HepG2 (cell line): ENCODE results near the gene DUSP5. TPM values are rescaled to one million over a fixed set of nuclear protein-coding genes. Genes with fewer than 3 reads are reported as not detected.

Experiments
- ATAC-seq: fragments of 200-7000 bp; cut with Tn5 transposase; 3 replicates; pipeline ENCODE4 v1.9.1; 2020; ENCODE audit warnings: mild to moderate bottlenecking, moderate library complexity
- BruUV-seq: library from RNA; stranded (reverse); fragments of 400-500 nt; replicated peaks from 2 replicates; lab custom pipeline; 2021; lab: Mats Ljungman, UMichigan
- CTCF ChIA-PET: fragments of 300-600 bp; formaldehyde crosslinking; extraction: SDS; loops from one replicate; lab custom pipeline; 2021; ENCODE audit warnings: low total read pairs, inconsistent platforms, low intra/inter-chr PET ratio; lab: Yijun Ruan, JAX
- POLR2A ChIA-PET: fragments of 350-600 bp; sonication (Branson Sonifier 250); formaldehyde crosslinking; loops from one replicate; lab custom pipeline; 2020; ENCODE audit warnings: antibody characterized with exemption, inconsistent platforms; lab: Yijun Ruan, JAX
- DNase-seq: peaks from one replicate; pipeline ENCODE4 v3.0.0-alpha.2; 2015; ENCODE audit warnings: low spot score
- FAIRE-seq: peaks from 3 replicates; lab custom pipeline; 2011; peaks lifted over from hg19 to GRCh38; lab: Jason Lieb, UNC
- H2AFZ ChIP-seq: one replicate; pipeline ENCODE4 v1.6.1; 2011; ENCODE audit warnings: low read length, inconsistent platforms
- H3K27ac ChIP-seq: fragments of 300-600 bp; 3 replicates; pipeline ENCODE4 v1.8.0; 2011; ENCODE audit warnings: mixed run types, mild to moderate bottlenecking, mixed read lengths, low read length, inconsistent platforms; ENCODE audit not compliant: insufficient read depth; ENCODE audit errors: extremely low read length
- H3K27me3 ChIP-seq, 2 experiments: fragments of 200-600 bp in 1 of 2; 2 replicates in 1 of 2; 3 replicates in 1 of 2; pipeline versions ENCODE4 v1.6.0 to v1.8.0; 2011; ENCODE audit warnings: low read length in 2 of 2, mild to moderate bottlenecking in 2 of 2, moderate library complexity in 2 of 2, inconsistent platforms in 1 of 2; ENCODE audit not compliant: insufficient read depth in 2 of 2, control insufficient read depth in 1 of 2
- H3K36me3 ChIP-seq, 2 experiments: fragments of 200-600 bp in 1 of 2; replicated peaks in 1 of 2; 2 replicates in 1 of 2; 3 replicates in 1 of 2; pipeline versions ENCODE4 v1.5.1 to v1.8.0; 2011; ENCODE audit warnings: low read length in 2 of 2, inconsistent platforms in 1 of 2; ENCODE audit not compliant: insufficient read depth in 2 of 2, control insufficient read depth in 1 of 2
- H3K4me1 ChIP-seq: 2 replicates; pipeline ENCODE4 v1.5.1; 2012; ENCODE audit warnings: low read length, inconsistent platforms; ENCODE audit not compliant: insufficient read depth
- H3K4me2 ChIP-seq: 2 replicates; pipeline ENCODE4 v1.6.0; 2011; ENCODE audit warnings: low read depth, low read length, inconsistent platforms
- H3K4me3 ChIP-seq, 3 experiments: fragments of 200-600 bp in 1 of 3; sonication (generic), shearing (Covaris generic) in 1 of 3; replicated peaks in 1 of 3; 2 replicates each; pipeline ENCODE4 v1.5.1; 2011 to 2016; ENCODE audit warnings: low read length in 3 of 3, inconsistent platforms in 2 of 3, low read depth in 2 of 3, mild to moderate bottlenecking in 2 of 3, control low read depth in 1 of 3, mixed read lengths in 1 of 3; ENCODE audit not compliant: insufficient read depth in 1 of 3
- H3K79me2 ChIP-seq: one replicate; pipeline ENCODE4 v1.6.1; 2011; ENCODE audit warnings: low read length, inconsistent platforms; ENCODE audit not compliant: insufficient read depth
- H3K9ac ChIP-seq: 2 replicates; pipeline ENCODE4 v1.6.0; 2011; ENCODE audit warnings: mild to moderate bottlenecking, low read depth, low read length, inconsistent platforms; ENCODE audit not compliant: insufficient read depth
- H3K9me3 ChIP-seq: 2 replicates; pipeline ENCODE4 v1.5.1; 2012; ENCODE audit warnings: mild to moderate bottlenecking, low read length
- H4K20me1 ChIP-seq: 2 replicates; pipeline ENCODE4 v1.6.0; 2011; ENCODE audit warnings: inconsistent platforms, mild to moderate bottlenecking, low read length, moderate library complexity; ENCODE audit not compliant: insufficient read depth
- FOSL1 ChIP-seq: sonication (generic); formaldehyde crosslinking; IDR thresholded peaks from 2 replicates; pipeline ENCODE4 v1.9.0; 2021; ENCODE audit warnings: missing genetic modification reagents, borderline replicate concordance
- KDM5A ChIP-seq: fragments of 200-600 bp; sonication (generic); IDR thresholded peaks from 2 replicates; pipeline ENCODE4 v1.7.0; 2018; ENCODE audit warnings: antibody characterized with exemption, mild to moderate bottlenecking, low read length, borderline replicate concordance
- MTA3 ChIP-seq: sonication (generic); formaldehyde crosslinking; IDR thresholded peaks from 2 replicates; pipeline ENCODE4 v1.4.0; 2020; ENCODE audit warnings: missing genetic modification reagents
- MXD3 ChIP-seq: IDR thresholded peaks from 2 replicates; pipeline ENCODE4 v1.6.1; 2016; ENCODE audit warnings: mild to moderate bottlenecking, missing biosample characterization, missing genetic modification reagents
- PCBP1 ChIP-seq: fragments of 200-400 bp; formaldehyde crosslinking; IDR thresholded peaks from 2 replicates; pipeline ENCODE4 v1.6.1; 2017; ENCODE audit warnings: mild to moderate bottlenecking, low read depth, low read length, borderline replicate concordance
- SRF ChIP-seq: IDR thresholded peaks from 2 replicates; pipeline ENCODE4 v1.6.1; 2011; ENCODE audit warnings: mild to moderate bottlenecking, low read depth, low read length, moderate library complexity
- XBP1 ChIP-seq: sonication (generic); formaldehyde crosslinking; IDR thresholded peaks from 2 replicates; pipeline ENCODE4 v1.5.0; 2020; ENCODE audit warnings: missing genetic modification reagents
- ZFP37 ChIP-seq: sonication (generic); formaldehyde crosslinking; IDR thresholded peaks from 2 replicates; pipeline ENCODE4 v1.4.0; 2020; ENCODE audit warnings: missing genetic modification reagents, borderline replicate concordance
- ZNF160 ChIP-seq: sonication (generic); formaldehyde crosslinking; IDR thresholded peaks from 2 replicates; pipeline ENCODE4 v1.8.0; 2022; ENCODE audit warnings: mild to moderate bottlenecking, inconsistent platforms, missing genetic modification reagents
- ZNF274 ChIP-seq: sonication (generic); formaldehyde crosslinking; IDR thresholded peaks from 2 replicates; pipeline ENCODE4 v1.5.1; 2020; ENCODE audit warnings: mild to moderate bottlenecking, missing genetic modification reagents
- ZNF710 ChIP-seq: sonication (generic); formaldehyde crosslinking; IDR thresholded peaks from 2 replicates; pipeline ENCODE4 v1.5.0; 2020; ENCODE audit warnings: mild to moderate bottlenecking, missing genetic modification reagents, borderline replicate concordance
- in situ Hi-C: cut with HindIII; loops from 2 replicates; pipeline ENCODE4 v1.10.0; 2017; ENCODE audit warnings: low pct_unique_long_range_greater_than_20kb; ENCODE audit not compliant: extremely low pct_ligation_motif_present
- intact Hi-C: fragments of 100-400 bp; cut with micrococcal nuclease; formaldehyde crosslinking; loops from one replicate; pipeline ENCODE4 v1.10.0; 2022; ENCODE audit not compliant: unreplicated experiment
- polyA plus RNA-seq, 8 experiments: library from polyadenylated mRNA; depleted of rRNA in 3 of 8; stranded (reverse) in 7 of 8; unstranded in 1 of 8; fragments of >200 nt; fragmentation: Illumina TruSeq in 4 of 8; extraction: Trizol in 4 of 8; gene quantifications; 2 replicates each; pipeline versions ENCODE4 v1.2.1 to v1.2.3, GENCODE V29; 2011 to 2016; ENCODE audit warnings: low read depth in 4 of 8, missing spikeins in 1 of 8, mixed read lengths in 1 of 8; ENCODE audit not compliant: insufficient read depth in 1 of 8
- total RNA-seq, 5 experiments: library from RNA; depleted of rRNA; stranded (reverse); fragments of >200 nt; fragmentation: Illumina TruSeq; extraction: Trizol; gene quantifications; 2 replicates each; pipeline ENCODE4 v1.2.3, GENCODE V29; 2016; ENCODE audit warnings: low read depth in 1 of 5

The DUSP5 gene
- total and polyA plus RNA-seq, 2 of the 13 experiments (the other 11 are each of a cell fraction or from before 2014, with no cell fraction given): 1.4 to 3.7 TPM

GRCh38 chr10:110540031-110540430, 42.3 kb downstream of the DUSP5 start (continued):
- no peak for TF ChIP-seq ZFP37 (CRISPR knock-in tag)
- TF ChIP-seq, all 625 proteins: peak for 0

GRCh38 chr10:110544958-110545537, 47.3 kb downstream of the DUSP5 start:
- H3K4me2 ChIP-seq: no peak overlapping the region
- in situ Hi-C loops: loop anchor here (5.0 kb wide), 1 partner anchor 193 kb away; no protein-coding TSS in a partner anchor
- no peaks in the 10 kb centered on the region for H3K36me3 ChIP-seq
- no peak for DNase-seq
- BruUV-seq: no TSS peak
- ChIA-PET CTCF (interaction anchor here (2.7 to 3.3 kb wide), 2 partner anchors 190 to 233 kb away, joined by 16 to 27 read pairs; no protein-coding TSS in a partner anchor), POLR2A (no interaction called here)
- H3K9me3 ChIP-seq: no peaks in the 10 kb centered on the region
- H3K79me2 ChIP-seq: no peaks in the 10 kb centered on the region
- H3K27ac ChIP-seq: no peak overlapping the region
- H2AFZ ChIP-seq: no peak overlapping the region
- no peak for FAIRE-seq
- no peak overlapping the region for H3K4me3 ChIP-seq
- peaks cover 0 to 3% of the 10 kb centered on the region in 2 experiments; a peak in 1 of 5 replicates for H3K27me3 ChIP-seq
- ATAC-seq: no peak
- intact Hi-C loops: no loop called here
- TF ChIP-seq KDM5A (no peak), MTA3 (CRISPR knock-in tag) (no peak), XBP1 (CRISPR knock-in tag) (no peak), SRF (no peak), ZNF710 (CRISPR knock-in tag) (no peak), FOSL1 (CRISPR knock-in tag) (no peak), PCBP1 (no peak), ZNF160 (CRISPR knock-in tag) (no peak), MXD3 (CRISPR knock-in tag) (no peak), ZNF274 (CRISPR knock-in tag) (no peak)
- H3K4me1 ChIP-seq: no peaks in the 10 kb centered on the region
- H3K9ac ChIP-seq: no peak overlapping the region
- no peaks in the 10 kb centered on the region for H4K20me1 ChIP-seq
